ENCODE data around the gene ACTL7B.
"Not testable (repeated sequence)": the region's sequence is repeated elsewhere in the genome, so short reads cannot be mapped to it uniquely, and the experiment has no call there.

The ACTL7B gene, protein sequence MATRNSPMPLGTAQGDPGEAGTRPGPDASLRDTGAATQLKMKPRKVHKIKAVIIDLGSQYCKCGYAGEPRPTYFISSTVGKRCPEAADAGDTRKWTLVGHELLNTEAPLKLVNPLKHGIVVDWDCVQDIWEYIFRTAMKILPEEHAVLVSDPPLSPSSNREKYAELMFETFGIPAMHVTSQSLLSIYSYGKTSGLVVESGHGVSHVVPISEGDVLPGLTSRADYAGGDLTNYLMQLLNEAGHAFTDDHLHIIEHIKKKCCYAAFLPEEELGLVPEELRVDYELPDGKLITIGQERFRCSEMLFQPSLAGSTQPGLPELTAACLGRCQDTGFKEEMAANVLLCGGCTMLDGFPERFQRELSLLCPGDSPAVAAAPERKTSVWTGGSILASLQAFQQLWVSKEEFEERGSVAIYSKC

DNA sequence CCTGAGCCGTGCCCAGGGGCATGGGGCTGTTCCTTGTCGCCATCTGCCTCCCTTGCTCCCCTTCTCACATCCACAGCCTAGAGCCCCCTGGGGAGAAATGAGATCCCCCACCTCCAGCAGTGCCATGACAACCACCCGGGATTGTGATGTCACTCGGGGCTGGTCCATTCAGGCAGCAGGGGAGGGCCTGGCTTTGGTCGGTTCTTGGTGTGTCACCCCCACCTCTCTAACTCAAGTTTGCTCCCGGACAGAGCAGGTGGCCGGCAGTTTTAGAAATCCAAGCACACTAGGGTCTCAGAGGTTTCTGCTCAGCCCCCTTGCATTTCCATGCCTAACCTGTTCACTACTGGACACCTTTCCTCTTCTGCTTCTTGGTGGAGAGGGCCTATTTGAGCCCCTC, at the start of gene ACTL7B:
TSS of gene ACTL7B (minus strand) at position 99 of the 400 bp plus-strand sequence. CDS start at position 43, 56 bp downstream.
- Histone ChIP-seq H3K27ac (no peak within 1 kb of the TSS), H3K4me3 (no peak within 1 kb of the TSS)

DNA sequence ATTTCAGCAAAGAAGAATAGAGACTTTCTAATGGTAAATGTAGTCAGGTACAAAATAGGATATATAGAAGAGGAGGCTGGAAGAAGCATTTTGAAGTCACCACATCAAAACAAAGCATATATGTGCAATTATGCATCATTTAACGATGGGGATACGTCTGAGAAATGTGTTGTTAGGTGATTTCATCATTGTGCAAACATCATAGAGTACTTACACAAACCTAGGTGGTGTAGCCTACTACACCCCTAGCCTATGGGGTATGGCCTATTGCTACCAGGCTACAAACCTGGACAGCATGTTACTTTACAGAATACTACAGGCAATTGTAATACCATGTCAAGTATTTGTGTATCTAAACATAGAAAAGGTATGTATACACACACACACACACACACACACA, 49.7 kb upstream of the ACTL7B start:
- no peak overlapping the region for H3K4me3 ChIP-seq
- no peak overlapping the region for H3K27ac ChIP-seq

DNA sequence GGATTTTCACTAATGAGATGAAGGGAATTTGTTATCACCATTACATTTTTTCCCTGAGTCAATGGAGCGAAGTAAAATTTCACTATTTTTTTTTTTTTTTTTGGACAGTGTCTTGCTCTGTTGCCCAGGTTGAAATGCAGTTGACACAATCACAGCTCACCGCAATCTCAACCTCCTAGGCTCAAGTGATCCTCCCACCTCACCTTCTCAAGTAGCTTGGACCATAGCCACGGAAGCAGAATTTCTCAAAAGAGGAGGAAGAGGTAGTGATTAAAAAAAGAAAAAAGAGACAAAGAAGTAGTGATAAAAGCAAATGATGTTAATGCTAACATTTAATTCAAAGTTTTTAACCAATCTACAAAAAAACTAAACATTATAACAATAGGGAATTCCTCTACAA, 48.4 kb upstream of the ACTL7B start:
- Histone ChIP-seq H3K4me3 (no peak overlapping the region), H3K27ac (no peak overlapping the region)

- H3K4me3 ChIP-seq = no peak overlapping the region
- H3K27ac ChIP-seq = no peak overlapping the region
Observed at GRCh38 chr9:108903420-108904103, 47.8 kb upstream of the ACTL7B start.

DNA sequence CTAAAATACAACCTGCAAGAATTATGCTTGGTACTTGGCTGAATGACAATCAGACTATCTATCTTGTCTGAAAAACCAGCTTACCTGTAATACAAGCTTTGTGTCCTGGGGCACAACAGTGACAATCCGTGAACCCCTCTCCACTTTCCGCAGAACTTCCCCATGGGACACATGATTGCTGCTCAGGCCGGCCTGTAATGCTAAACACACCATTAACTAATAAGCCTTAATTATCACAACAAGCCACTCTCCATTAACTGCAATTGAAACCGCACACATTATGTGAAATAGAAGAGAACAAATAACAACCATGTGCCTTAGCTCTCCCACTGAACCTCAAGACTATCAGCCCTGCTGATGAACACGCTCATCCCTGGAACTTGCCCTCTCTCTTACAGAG, 44.4 kb upstream of the ACTL7B start:
- Histone ChIP-seq H3K4me3 (no peak overlapping the region), H3K27ac (no peak overlapping the region)

DNA sequence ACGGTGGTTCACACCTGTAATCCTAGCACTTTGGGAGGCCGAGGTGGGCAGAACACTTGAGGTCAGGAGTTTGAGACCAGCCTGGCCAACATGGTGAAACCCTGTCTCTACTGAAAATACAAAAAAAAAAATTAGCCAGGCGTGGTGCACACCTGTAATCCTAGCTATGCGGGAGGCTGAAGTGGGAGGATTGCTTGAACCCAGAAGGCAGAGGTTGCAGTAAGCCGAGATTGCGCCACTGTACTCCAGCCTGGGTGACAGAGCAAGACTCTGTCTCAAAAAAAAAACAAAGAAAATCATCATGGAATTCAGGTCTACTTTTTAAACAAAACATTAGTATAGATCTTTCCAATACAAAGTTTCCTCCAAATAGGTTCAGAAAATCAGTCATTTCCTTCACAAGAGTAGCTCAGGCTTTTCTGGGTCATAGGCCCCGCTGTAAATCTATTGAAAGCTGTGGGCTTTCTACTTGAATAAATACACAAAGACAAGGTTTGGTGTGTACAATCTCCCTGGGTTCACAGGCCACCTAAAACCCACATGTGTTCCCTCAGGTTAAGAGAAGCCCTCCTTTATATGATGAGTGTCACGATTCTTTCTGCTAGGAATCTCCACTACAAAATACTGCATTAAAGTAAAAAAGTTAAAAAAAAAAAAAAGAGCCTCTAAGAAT, 43.4 kb upstream of the ACTL7B start:
- not testable (repeated sequence) for H3K4me3 ChIP-seq, H3K27ac ChIP-seq

DNA sequence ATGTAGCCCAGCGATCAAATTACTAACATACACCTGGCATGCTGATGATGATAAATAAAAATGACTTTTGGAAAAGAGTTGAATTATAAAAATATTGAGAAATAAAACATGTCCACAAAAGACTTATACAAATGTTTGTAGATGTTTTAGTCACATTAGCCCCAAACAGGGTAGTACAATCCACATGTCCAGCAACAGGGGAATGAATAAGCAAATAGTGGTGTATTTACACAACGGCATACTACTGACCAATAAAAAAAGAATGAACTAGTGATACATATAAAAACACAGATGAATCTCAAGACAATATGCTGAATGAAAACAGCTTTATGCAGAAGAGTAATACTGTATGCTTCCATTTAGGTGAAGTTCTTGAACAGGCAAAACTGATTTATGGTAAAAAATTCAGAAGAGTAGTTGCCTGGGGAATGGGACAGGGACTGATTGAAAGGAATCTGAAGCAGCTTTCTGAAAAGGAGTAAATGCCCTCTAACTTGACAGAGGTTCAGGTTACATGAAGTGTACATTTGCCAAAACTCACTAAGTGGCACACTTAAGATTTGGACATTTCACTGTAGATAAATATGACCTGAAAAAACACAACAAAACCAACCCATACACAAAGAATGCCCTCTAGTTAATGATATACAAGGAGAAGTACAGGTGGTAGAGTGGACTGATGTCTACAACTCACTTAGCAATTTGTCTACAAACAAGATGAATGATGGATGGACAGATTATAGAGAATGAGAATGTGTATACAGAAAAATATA, 41.7 kb upstream of the ACTL7B start:
- Histone ChIP-seq H3K27ac (no peak overlapping the region), H3K4me3 (no peak overlapping the region)

DNA sequence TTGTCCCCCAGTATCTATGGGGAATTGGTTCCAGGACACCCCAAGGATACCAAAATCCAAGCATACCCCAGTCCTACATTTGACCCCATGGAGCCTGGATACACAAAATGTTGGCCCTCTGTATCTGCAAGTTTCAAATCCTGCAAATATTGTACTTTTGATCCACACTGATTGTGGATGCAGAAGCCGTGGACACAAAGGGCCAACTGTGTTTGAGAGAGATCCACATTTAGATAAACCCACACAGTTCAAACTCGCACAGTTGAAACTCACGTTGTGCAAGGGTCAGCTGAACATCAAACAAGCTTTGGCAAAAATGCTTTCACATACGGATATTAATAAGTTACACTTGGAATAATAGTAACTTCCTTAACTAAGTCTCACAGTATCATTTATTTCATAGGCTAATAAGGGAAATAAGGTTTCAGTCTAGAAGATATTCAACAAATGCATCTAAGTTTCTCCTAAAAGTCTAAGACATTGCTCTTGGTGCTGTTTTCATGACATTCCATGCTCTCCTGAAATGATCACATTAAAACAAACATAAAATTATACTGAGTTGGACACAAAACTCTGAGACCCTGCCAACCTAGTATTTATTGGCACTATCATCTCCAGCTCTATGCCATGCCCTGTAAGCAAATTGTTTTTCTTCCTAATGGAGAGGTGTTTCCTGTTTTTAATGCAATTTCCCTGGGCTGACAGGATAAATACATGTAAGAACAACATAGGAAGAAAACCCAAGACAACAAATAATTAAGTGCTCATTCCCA, 38.6 kb upstream of the ACTL7B start:
- H3K4me3 ChIP-seq = no peak overlapping the region

DNA sequence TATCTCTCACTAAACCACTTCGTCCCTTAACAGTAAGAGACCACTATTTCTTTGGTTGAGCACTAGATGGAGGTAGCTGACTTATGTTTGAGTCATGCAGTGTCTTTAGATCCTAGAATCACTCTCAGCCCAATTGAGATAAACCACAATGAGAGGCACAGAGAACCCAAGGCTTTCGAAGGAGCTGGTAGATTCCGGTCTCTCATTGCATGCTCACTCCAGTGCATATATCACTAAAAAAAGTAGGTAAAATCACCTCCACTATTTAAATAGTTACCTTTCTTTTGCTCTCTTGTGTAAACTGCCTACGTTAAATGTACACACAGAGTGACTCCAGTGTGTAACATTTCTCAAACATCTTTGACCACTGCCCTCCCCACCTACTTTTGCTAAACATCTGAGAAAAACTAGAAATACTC, 33.9 kb upstream of the ACTL7B start:
- Histone ChIP-seq H3K27ac (no peak overlapping the region), H3K4me3 (no peak overlapping the region)

More for the DNA sequence above, 38.6 kb upstream of the ACTL7B start:
- H3K27ac ChIP-seq = no peak overlapping the region

- H3K4me3 ChIP-seq, H3K27ac ChIP-seq: not testable (repeated sequence)
Observed at GRCh38 chr9:108886594-108887271, 30.9 kb upstream of the ACTL7B start.

- no peak overlapping the region for H3K4me3 ChIP-seq
- no peak overlapping the region for H3K27ac ChIP-seq
Observed at GRCh38 chr9:108885643-108886348, 30.0 kb upstream of the ACTL7B start.

GRCh38 chr9:108884701-108885100, 28.9 kb upstream of the ACTL7B start:
- Histone ChIP-seq H3K4me3 (no peak overlapping the region), H3K27ac (no peak overlapping the region)

DNA sequence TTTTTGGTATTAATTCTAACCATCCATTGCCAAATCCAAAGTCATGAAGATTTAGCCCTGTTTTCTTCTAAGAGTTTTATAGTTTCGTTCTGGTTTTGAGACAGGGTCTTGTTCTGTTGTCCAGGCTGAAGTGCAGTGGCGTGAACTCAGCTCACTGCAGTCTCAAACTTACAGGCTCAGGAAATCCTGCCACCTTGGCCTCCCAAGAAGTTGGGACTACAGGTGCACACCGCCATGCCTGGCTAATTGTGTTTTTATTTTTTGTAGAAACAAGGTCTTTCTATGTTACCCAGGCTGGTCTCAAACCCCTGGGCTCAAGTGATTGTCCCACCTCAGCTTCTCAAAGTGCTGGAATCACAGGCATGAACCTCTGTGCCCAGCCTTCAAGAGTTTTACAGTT, 27.3 kb upstream of the ACTL7B start:
- no peak overlapping the region for H3K4me3 ChIP-seq

DNA sequence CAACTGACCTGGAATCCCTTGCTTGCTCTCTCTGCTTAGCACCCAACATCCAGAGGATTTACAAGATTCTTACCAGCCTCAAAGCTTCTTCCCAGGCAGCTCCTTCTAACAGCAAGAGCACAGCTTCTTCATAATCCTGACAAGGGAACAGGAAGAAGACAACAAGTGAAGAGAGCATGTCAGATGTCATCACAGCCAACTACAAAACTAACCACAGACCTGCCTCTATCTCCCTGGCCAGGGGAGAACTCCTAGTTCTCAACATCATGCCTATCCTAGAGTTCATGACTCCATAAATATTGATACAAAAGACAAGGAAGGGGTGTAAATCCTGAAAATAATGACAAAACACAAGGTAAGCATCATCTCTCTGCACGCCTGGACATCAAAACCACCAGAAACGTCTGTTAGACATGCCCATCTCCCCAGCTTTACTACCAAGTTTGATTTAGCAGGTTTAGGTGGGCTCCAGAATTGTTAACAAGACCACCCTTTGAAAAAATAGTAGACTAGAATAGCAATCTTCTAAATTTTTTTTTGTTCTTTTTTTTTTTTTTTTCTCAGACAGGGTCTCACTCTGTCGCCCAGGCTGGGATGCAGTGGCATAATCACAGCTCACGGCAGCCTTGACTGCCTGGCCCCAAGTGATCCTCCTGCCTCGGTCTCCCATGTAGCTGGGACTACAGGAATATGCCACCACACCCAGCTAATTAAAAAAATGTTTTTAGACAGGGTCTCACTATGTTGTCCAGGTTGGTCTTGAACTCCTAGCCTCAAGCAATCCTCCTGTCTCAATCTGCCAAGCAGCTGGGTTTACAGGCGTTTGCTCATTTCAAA, 26.5 kb upstream of the ACTL7B start:
- H3K4me3 ChIP-seq = no peak overlapping the region
- no peak overlapping the region for H3K27ac ChIP-seq

More for the DNA sequence above, 27.3 kb upstream of the ACTL7B start:
- H3K27ac ChIP-seq = no peak overlapping the region

- Histone ChIP-seq H3K27ac (no peak overlapping the region), H3K4me3 (no peak overlapping the region)
Observed at GRCh38 chr9:108880738-108881316, 25.0 kb upstream of the ACTL7B start.

DNA sequence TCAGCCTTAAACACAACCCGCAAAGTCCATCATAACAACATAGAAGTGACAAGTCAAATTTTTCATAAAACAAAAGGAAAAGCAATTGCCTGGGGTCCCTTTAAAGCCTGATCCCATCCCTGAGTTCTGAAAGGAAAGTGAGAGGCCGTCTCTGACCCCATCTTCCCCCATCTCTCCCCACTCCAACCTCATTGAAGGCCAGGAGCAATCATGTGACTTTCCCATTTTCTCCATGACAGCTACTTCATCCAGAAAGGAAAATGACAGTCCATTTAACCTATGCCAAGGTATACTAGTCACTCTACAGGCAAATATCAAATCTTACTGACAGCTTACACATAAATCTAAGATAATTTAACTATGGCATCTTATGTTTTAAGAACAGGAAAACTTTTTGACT, 21.7 kb upstream of the ACTL7B start:
- Histone ChIP-seq H3K4me3 (no peak overlapping the region), H3K27ac (no peak overlapping the region)

DNA sequence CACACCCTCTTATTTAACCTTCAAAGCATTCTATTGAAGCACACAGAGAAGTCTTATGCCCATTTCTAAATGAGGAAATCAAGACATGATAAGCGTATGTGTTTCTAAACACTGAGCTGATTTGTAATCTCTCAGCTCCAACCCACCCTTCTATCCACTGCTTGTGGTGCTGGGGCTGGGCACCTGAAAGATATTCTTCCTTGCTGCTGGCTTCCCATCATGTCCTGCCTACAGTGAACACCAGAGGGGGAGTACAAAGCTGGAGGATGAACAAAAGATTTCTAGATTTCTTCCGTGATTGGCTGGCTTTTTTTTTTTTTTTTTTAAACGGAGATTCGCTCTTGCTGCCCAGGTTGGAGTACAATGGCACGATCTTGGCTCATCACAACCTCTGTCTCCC, 20.6 kb upstream of the ACTL7B start:
- H3K4me3 ChIP-seq = no peak overlapping the region
- no peak overlapping the region for H3K27ac ChIP-seq
